ENCODE data around the gene ADISSP. TPM values are rescaled to one million over a fixed set of nuclear protein-coding genes. Genes with fewer than 3 reads are reported as not detected.
A peak's percentile ranks its signal among the peaks of the same experiment; 100 is the strongest.

ADISSP gene
- total RNA-seq, 4 donors from 2014 or later: 14.4 to 32.4 (median 22.2) TPM

DNA sequence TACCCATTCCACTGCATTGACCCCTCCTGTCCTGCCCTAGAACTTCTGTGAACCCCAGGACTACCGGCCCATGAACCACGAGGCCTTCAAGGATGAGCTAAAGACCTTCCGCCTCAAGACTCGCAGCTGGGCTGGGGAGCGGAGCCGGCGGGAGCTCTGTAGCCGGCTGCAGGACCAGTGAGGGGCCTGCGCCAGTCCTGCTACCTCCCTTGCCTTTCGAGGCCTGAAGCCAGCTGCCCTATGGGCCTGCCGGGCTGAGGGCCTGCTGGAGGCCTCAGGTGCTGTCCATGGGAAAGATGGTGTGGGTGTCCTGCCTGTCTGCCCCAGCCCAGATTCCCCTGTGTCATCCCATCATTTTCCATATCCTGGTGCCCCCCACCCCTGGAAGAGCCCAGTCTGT lies 37.2 kb upstream of the ADISSP start:
- Histone ChIP-seq H3K4me3 (no peak overlapping the region), H3K9me3 (no peaks in the 10 kb centered on the region), H3K4me1 (peaks cover 5 to 57% (median 35%) of the 10 kb centered on the region in 4 donors), H3K27ac (peak overlapping the region in 3 of 4 donors; percentile 81 to 97 (median 96)), H3K27me3 (no peaks in the 10 kb centered on the region), H3K36me3 (peaks cover 0 to 61% (median 0%) of the 10 kb centered on the region in 3 donors)
- TF ChIP-seq, protein P1, sequence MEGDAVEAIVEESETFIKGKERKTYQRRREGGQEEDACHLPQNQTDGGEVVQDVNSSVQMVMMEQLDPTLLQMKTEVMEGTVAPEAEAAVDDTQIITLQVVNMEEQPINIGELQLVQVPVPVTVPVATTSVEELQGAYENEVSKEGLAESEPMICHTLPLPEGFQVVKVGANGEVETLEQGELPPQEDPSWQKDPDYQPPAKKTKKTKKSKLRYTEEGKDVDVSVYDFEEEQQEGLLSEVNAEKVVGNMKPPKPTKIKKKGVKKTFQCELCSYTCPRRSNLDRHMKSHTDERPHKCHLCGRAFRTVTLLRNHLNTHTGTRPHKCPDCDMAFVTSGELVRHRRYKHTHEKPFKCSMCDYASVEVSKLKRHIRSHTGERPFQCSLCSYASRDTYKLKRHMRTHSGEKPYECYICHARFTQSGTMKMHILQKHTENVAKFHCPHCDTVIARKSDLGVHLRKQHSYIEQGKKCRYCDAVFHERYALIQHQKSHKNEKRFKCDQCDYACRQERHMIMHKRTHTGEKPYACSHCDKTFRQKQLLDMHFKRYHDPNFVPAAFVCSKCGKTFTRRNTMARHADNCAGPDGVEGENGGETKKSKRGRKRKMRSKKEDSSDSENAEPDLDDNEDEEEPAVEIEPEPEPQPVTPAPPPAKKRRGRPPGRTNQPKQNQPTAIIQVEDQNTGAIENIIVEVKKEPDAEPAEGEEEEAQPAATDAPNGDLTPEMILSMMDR (IDR thresholded peaks at IDR 0.05): no peak
- TF ChIP-seq EP300 (IDR thresholded peaks at IDR 0.05) (no peak), POLR2A (IDR thresholded peaks at IDR 0.05) (no peak)
- 82% methylated on average over 10 of the region's 11 CpGs; no CpG with 5 or more reads in 1 of the 2 donors for WGBS, 2 donors
- DNase-seq (ENCODE audit: low spot score in 2 of 2): no peak

DNA sequence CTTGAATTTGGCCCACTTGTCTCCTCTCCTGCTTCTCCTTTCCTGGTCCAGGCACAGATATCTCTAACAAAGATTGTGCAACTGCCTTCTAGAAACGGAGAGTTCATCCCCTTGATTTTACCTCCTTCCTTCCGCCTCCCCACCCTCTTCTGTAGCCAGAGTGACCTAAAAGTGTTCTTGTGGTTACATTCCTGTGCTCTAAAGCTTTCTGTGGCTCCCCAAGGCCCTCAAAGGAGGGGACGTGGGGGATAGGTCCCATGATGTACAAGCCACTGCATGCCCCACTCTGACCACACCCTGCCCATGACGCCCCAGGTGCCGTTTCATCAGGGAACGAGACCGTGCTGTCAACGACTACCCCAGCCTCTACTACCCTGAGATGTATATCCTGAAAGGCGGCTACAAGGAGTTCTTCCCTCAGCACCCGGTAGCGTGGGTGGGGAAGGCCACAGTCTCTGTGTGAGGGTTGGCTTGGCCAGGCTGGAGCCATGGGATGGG lies 36.8 kb upstream of the ADISSP start:
- no peak overlapping the region for H3K4me3 ChIP-seq
- no peak for DNase-seq (ENCODE audit: low spot score in 2 of 2)
- peak overlapping the region in 3 of 4 donors; percentile 81 to 97 (median 96) for H3K27ac ChIP-seq
- no peak for TF ChIP-seq EP300 (IDR thresholded peaks at IDR 0.05)
- TF ChIP-seq, protein P1 (IDR thresholded peaks at IDR 0.05): no peak
- TF ChIP-seq POLR2A (IDR thresholded peaks at IDR 0.05): no peak
- no peaks in the 10 kb centered on the region for H3K27me3 ChIP-seq
- peaks cover 0 to 65% (median 0%) of the 10 kb centered on the region in 3 donors for H3K36me3 ChIP-seq
- 80 to 84% methylated on average over 11 of the region's 11 CpGs for WGBS, 2 donors
- H3K4me1 ChIP-seq: peaks cover 5 to 59% (median 38%) of the 10 kb centered on the region in 4 donors
- no peaks in the 10 kb centered on the region for H3K9me3 ChIP-seq

DNA sequence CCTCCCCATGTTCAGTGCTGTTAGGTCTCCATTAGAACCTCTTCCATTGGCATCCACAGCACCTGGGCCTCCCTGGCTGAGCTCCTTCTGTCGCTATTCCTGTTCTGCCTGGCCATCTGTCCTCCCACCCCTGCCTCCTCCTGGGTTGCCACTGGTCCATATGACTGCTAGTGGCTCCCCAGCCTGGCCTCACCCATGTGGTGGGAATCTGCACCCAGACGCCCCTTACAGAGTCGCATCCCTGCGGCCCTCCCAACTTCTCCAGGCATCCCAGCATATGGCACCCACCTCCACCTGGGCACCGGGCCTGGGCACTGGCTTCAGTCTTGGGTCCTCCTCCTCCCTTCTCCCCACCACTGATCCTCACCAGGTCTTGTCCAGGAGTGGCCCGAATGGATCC lies 36.3 kb upstream of the ADISSP start:
- no peak for DNase-seq (ENCODE audit: low spot score in 2 of 2)
- Histone ChIP-seq H3K27me3 (no peaks in the 10 kb centered on the region), H3K9me3 (no peaks in the 10 kb centered on the region), H3K27ac (peak overlapping the region in 1 of 4 donors; percentile 96), H3K4me3 (no peak overlapping the region), H3K36me3 (peaks cover 0 to 70% (median 3%) of the 10 kb centered on the region in 3 donors), H3K4me1 (peaks cover 5 to 61% (median 40%) of the 10 kb centered on the region in 4 donors)
- no peak for TF ChIP-seq POLR2A (IDR thresholded peaks at IDR 0.05)
- TF ChIP-seq, protein P1 (IDR thresholded peaks at IDR 0.05): no peak
- TF ChIP-seq EP300 (IDR thresholded peaks at IDR 0.05): no peak
- 85 to 92% methylated on average over 6 of the region's 6 CpGs for WGBS, 2 donors

DNA sequence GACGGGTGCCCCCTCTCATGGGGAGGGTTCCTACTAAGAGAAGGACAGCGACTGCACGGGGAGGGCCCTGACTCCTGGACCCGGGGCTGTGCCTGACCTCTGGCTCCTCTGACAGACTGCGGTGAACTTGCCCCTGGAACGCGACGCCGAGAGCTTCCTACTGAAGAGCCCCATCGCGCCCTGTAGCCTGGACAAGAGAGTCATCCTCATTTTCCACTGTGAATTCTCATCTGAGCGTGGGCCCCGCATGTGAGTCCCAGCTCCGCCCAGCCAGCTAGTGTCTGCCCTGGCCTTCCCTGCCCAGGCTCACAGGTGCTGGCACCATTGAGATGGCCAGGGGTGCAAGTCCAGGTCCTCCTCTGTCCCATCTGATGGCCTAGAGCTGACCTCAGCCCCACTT lies 35.7 kb upstream of the ADISSP start:
- Histone ChIP-seq H3K4me1 (peaks cover 5 to 61% (median 40%) of the 10 kb centered on the region in 4 donors), H3K9me3 (no peaks in the 10 kb centered on the region), H3K27me3 (no peaks in the 10 kb centered on the region), H3K36me3 (peaks cover 0 to 71% (median 3%) of the 10 kb centered on the region in 3 donors), H3K27ac (peak overlapping the region in 2 of 4 donors; percentile 20 to 38), H3K4me3 (no peak overlapping the region)
- 87 to 88% methylated on average over 14 of the region's 14 CpGs for WGBS, 2 donors
- no peak for DNase-seq (ENCODE audit: low spot score in 2 of 2)
- TF ChIP-seq EP300 (IDR thresholded peaks at IDR 0.05) (no peak), POLR2A (IDR thresholded peaks at IDR 0.05) (no peak)
- TF ChIP-seq, protein P1 (IDR thresholded peaks at IDR 0.05): no peak

DNA sequence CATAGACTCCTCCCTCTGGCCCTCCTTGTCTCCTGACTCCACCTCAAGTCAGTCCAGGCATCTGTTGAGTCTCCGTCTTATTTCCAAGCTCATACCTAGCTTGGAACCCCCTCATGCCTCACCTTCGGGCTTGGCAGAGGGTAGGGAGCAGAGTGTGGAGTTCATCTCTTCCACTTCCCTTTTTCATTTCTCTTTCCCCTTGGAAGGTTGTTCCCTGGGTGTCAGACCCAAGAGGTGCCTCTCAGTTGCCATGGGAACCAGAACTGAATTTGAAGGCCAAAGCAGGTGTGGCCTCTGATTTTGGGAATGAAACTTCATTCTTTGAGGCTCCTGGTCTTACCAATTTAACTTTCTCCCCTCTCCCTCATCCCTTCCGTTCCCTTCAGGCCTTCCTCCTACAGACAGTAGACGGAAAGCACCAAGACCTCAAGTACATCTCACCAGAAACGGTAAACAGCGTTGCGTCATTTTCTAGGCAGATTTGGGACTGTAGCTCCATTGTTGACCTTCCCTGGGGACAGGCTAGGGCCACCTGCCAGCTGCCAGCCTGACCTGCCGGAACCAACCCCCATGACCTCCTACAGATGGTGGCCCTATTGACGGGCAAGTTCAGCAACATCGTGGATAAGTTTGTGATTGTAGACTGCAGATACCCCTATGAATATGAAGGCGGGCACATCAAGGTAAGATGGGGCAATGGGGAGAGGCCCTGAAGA lies 35.1 kb upstream of the ADISSP start:
- H3K27ac ChIP-seq: peak overlapping the region in 3 of 4 donors; percentile 20 to 38 (median 33)
- H3K4me1 ChIP-seq: peaks cover 5 to 61% (median 36%) of the 10 kb centered on the region in 4 donors
- WGBS, 2 donors: 85 to 94% methylated on average over 11 of the region's 11 CpGs

More for the DNA sequence above, 35.1 kb upstream of the ADISSP start:
- Histone ChIP-seq H3K4me3 (no peak overlapping the region), H3K9me3 (no peaks in the 10 kb centered on the region), H3K36me3 (peaks cover 0 to 71% (median 3%) of the 10 kb centered on the region in 3 donors), H3K27me3 (no peaks in the 10 kb centered on the region)
- TF ChIP-seq EP300 (IDR thresholded peaks at IDR 0.05): no peak
- TF ChIP-seq, protein P1 (IDR thresholded peaks at IDR 0.05): no peak
- no peak for TF ChIP-seq POLR2A (IDR thresholded peaks at IDR 0.05)
- no peak for DNase-seq (ENCODE audit: low spot score in 2 of 2)

Measured in tibial nerve (tissue), 4 donors.